Osteoblast (primary cell): ENCODE data around the gene WWOX. TPM values are rescaled to one million over a fixed set of nuclear protein-coding genes. Genes with fewer than 3 reads are reported as not detected.

ENCODE experiments used
- DNase-seq: peaks from one replicate; pipeline ENCODE4 v3.0.0; 2011; ENCODE audit warnings: low spot score, mixed read lengths; ENCODE audit not compliant: insufficient read length; ENCODE audit errors: missing footprints
- H2AFZ ChIP-seq: 2 replicates; pipeline ENCODE4 v1.6.0; 2011; ENCODE audit warnings: mild to moderate bottlenecking, low read length
- H3K27ac ChIP-seq: 2 replicates; pipeline ENCODE4 v1.5.1; 2011; ENCODE audit warnings: mild to moderate bottlenecking, low read depth, low read length, moderate library complexity
- H3K27me3 ChIP-seq: 2 replicates; pipeline ENCODE4 v1.6.0; 2012; ENCODE audit warnings: mild to moderate bottlenecking, control low read depth, inconsistent platforms, low read length, moderate library complexity; ENCODE audit not compliant: insufficient read depth
- H3K36me3 ChIP-seq: 2 replicates; pipeline ENCODE4 v1.5.1; 2011; ENCODE audit warnings: mild to moderate bottlenecking, low read length, control low read depth, moderate library complexity; ENCODE audit not compliant: insufficient read depth
- H3K4me1 ChIP-seq: 2 replicates; pipeline ENCODE4 v1.5.1; 2011; ENCODE audit warnings: mild to moderate bottlenecking, low read length, control low read depth, moderate library complexity; ENCODE audit not compliant: insufficient read depth
- H3K4me2 ChIP-seq: 2 replicates; pipeline ENCODE4 v1.6.0; 2011; ENCODE audit warnings: mild to moderate bottlenecking, low read length; ENCODE audit not compliant: insufficient read depth
- H3K4me3 ChIP-seq: fragments of 200-600 bp; sonication (generic); 3 replicates; pipeline ENCODE4 v1.5.1; 2012; ENCODE audit warnings: mild to moderate bottlenecking, low read length, inconsistent platforms; ENCODE audit not compliant: insufficient read depth
- H3K79me2 ChIP-seq: 2 replicates; pipeline ENCODE4 v1.6.0; 2012; ENCODE audit warnings: mild to moderate bottlenecking, low read length, control low read depth, inconsistent platforms; ENCODE audit not compliant: insufficient read depth
- H3K9me3 ChIP-seq: 2 replicates; pipeline ENCODE4 v1.5.1; 2011; ENCODE audit warnings: low read depth, low read length, control low read depth
- H4K20me1 ChIP-seq: 2 replicates; pipeline ENCODE4 v1.6.0; 2012; ENCODE audit warnings: mild to moderate bottlenecking, low read length, control low read depth; ENCODE audit not compliant: insufficient read depth
- CTCF ChIP-seq: IDR thresholded peaks from 2 replicates; pipeline ENCODE4 v1.5.1; 2011; ENCODE audit warnings: mild to moderate bottlenecking, low read depth, low read length, moderate library complexity; ENCODE audit errors: extremely low read depth
- total RNA-seq: library from RNA; depleted of rRNA; stranded (reverse); fragments of >200 nt; gene quantifications from 2 replicates; pipeline ENCODE4 v1.2.3, GENCODE V29; 2012

WWOX gene
- total RNA-seq, 1 donor, result 23.9 TPM

GRCh38 chr16:78515421-78515820 lies 416.0 kb downstream of the WWOX start:
- Histone ChIP-seq H3K4me2 (no peak overlapping the region), H3K36me3 (no peaks in the 10 kb centered on the region), H3K4me3 (no peak overlapping the region), H3K9me3 (no peaks in the 10 kb centered on the region), H3K4me1 (no peaks in the 10 kb centered on the region), H3K79me2 (no peaks in the 10 kb centered on the region), H4K20me1 (no peaks in the 10 kb centered on the region), H2AFZ (no peak overlapping the region), H3K27me3 (no peaks in the 10 kb centered on the region), H3K27ac (no peak overlapping the region)
- TF ChIP-seq CTCF, result no peak
- no peak for DNase-seq

GRCh38 chr16:78516006-78516736 lies 416.7 kb downstream of the WWOX start:
- Histone ChIP-seq H2AFZ (no peak overlapping the region), H3K9me3 (no peaks in the 10 kb centered on the region), H4K20me1 (no peaks in the 10 kb centered on the region), H3K27me3 (no peaks in the 10 kb centered on the region), H3K4me3 (no peak overlapping the region), H3K27ac (no peak overlapping the region), H3K36me3 (no peaks in the 10 kb centered on the region), H3K79me2 (no peaks in the 10 kb centered on the region), H3K4me1 (no peaks in the 10 kb centered on the region), H3K4me2 (no peak overlapping the region)
- TF ChIP-seq CTCF, result no peak
- no peak for DNase-seq

GRCh38 chr16:78519896-78520295 lies 420.4 kb downstream of the WWOX start:
- H3K36me3 ChIP-seq, result no peaks in the 10 kb centered on the region
- H3K9me3 ChIP-seq, result no peaks in the 10 kb centered on the region
- no peaks in the 10 kb centered on the region for H3K79me2 ChIP-seq
- H2AFZ ChIP-seq, result no peak overlapping the region
- no peaks in the 10 kb centered on the region for H3K4me1 ChIP-seq
- H3K27me3 ChIP-seq, result no peaks in the 10 kb centered on the region
- H3K27ac ChIP-seq, result no peak overlapping the region
- H3K4me3 ChIP-seq, result no peak overlapping the region
- H4K20me1 ChIP-seq, result no peaks in the 10 kb centered on the region
- H3K4me2 ChIP-seq, result no peak overlapping the region
- DNase-seq, result no peak
- TF ChIP-seq CTCF, result no peak

DNA sequence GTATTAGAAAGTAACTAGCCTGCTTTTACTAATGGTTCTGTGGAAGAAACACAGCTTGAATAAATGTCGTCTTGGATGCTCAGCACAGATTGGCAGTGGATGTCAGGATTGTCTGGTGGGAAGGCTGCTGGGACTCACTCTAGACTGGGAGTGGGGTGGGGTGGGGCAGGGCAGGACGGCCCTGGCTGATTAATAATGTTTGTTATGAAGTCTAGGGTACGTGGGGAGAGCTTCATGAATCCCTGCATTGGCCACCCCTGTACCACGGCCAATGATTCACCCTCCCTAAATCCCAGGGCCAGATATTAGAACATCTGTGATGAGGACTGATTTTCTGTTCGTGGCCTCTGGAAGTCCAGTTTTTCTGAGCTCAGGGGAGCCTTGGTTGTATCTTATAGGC lies 421.0 kb downstream of the WWOX start:
- Histone ChIP-seq H3K4me1 (no peaks in the 10 kb centered on the region), H2AFZ (no peak overlapping the region), H3K36me3 (no peaks in the 10 kb centered on the region), H3K79me2 (no peaks in the 10 kb centered on the region), H3K9me3 (no peaks in the 10 kb centered on the region), H3K4me2 (no peak overlapping the region), H3K4me3 (no peak overlapping the region), H4K20me1 (no peaks in the 10 kb centered on the region), H3K27me3 (no peaks in the 10 kb centered on the region), H3K27ac (no peak overlapping the region)
- no peak for TF ChIP-seq CTCF
- no peak for DNase-seq
